Activated T-helper 1 cell treated with anti-CD3 and anti-CD28 coated beads, Interleukin-2, amount 50 U/mL, for 16 hours (primary cell): Measurements from ENCODE around the gene TMEM94.
"Not testable (repeated sequence)": the region's sequence is repeated elsewhere in the genome, so short reads cannot be mapped to it uniquely, and the experiment has no call there.

Experiments
- DNase-seq, 2 donors: peaks; one replicate each; pipeline ENCODE4 v3.0.0-alpha.2; 2020; ENCODE audit warnings: low read depth in 1 of 2, low spot score in 1 of 2

The TMEM94 gene

GRCh38 chr17:75456417-75457046, at the start of gene TMEM94:
TMEM94 (plus strand) TSS chr17:75456635; CDS start chr17:75471906, 15,271 bp downstream.
- DNase-seq, result peak; percentile 75 to 84

GRCh38 chr17:75407655-75408352, 48.6 kb upstream of the TMEM94 start:
- no peak for DNase-seq

- no peak for DNase-seq
Measured at GRCh38 chr17:75410141-75410540, 46.3 kb upstream of the TMEM94 start.

GRCh38 chr17:75411328-75412067, 44.9 kb upstream of the TMEM94 start:
- no peak for DNase-seq

- DNase-seq, result peak; percentile 30 to 56
Measured at GRCh38 chr17:75412455-75413317, 43.7 kb upstream of the TMEM94 start.

- no peak for DNase-seq
Measured at GRCh38 chr17:75414488-75414887, 41.9 kb upstream of the TMEM94 start.

- DNase-seq, result no peak
Measured at GRCh38 chr17:75416006-75416405, 40.4 kb upstream of the TMEM94 start.

GRCh38 chr17:75417054-75417580, 39.3 kb upstream of the TMEM94 start:
- DNase-seq, result no peak

- no peak for DNase-seq
Measured at GRCh38 chr17:75418531-75418930, 37.9 kb upstream of the TMEM94 start.

GRCh38 chr17:75428543-75429469, 27.6 kb upstream of the TMEM94 start:
- DNase-seq, result no peak

- DNase-seq, result no peak
Measured at GRCh38 chr17:75430159-75430974, 26.1 kb upstream of the TMEM94 start.

GRCh38 chr17:75433218-75433783, 23.1 kb upstream of the TMEM94 start:
- no peak for DNase-seq

GRCh38 chr17:75434433-75434832, 22.0 kb upstream of the TMEM94 start:
- not testable (repeated sequence) for DNase-seq

GRCh38 chr17:75437404-75437803, 19.0 kb upstream of the TMEM94 start:
- not testable (repeated sequence) for DNase-seq

- no peak for DNase-seq
Measured at GRCh38 chr17:75439287-75439686, 17.1 kb upstream of the TMEM94 start.

GRCh38 chr17:75440738-75441448, 15.5 kb upstream of the TMEM94 start:
- no peak for DNase-seq

- DNase-seq, result no peak
Measured at GRCh38 chr17:75442168-75443103, 14.0 kb upstream of the TMEM94 start.
